Fibroblast of gingiva (primary cell): ENCODE data around the gene CDH23.

Experiments
- DNase-seq: peaks from one replicate; pipeline ENCODE4 v3.0.0-alpha.2; 2011; ENCODE audit warnings: low read depth

Gene CDH23

GRCh38 chr10:71743866-71744265, 347.1 kb downstream of the CDH23 start:
- DNase-seq, result no peak

GRCh38 chr10:71744897-71745663, 348.4 kb downstream of the CDH23 start:
- no peak for DNase-seq

- DNase-seq, result no peak
Measured at GRCh38 chr10:71745664-71746250, 349.0 kb downstream of the CDH23 start.

- no peak for DNase-seq
Measured at GRCh38 chr10:71746344-71747037, 349.8 kb downstream of the CDH23 start.

GRCh38 chr10:71747039-71747531, 350.4 kb downstream of the CDH23 start:
- DNase-seq, result no peak

- DNase-seq, result no peak
Measured at GRCh38 chr10:71747551-71748523, 351.1 kb downstream of the CDH23 start.

- no peak for DNase-seq
Measured at GRCh38 chr10:71748671-71749191, 352.0 kb downstream of the CDH23 start.

- DNase-seq, result no peak
Measured at GRCh38 chr10:71749396-71749795, 352.7 kb downstream of the CDH23 start.

- DNase-seq, result no peak
Measured at GRCh38 chr10:71750124-71750841, 353.6 kb downstream of the CDH23 start.

- DNase-seq, result no peak
Measured at GRCh38 chr10:71750986-71751385, 354.3 kb downstream of the CDH23 start.

GRCh38 chr10:71751515-71752224, 354.9 kb downstream of the CDH23 start:
- DNase-seq, result no peak

- no peak for DNase-seq
Measured at GRCh38 chr10:71752391-71753090, 355.8 kb downstream of the CDH23 start.

GRCh38 chr10:71753091-71753959, 356.6 kb downstream of the CDH23 start:
- DNase-seq, result no peak

- DNase-seq, result no peak
Measured at GRCh38 chr10:71753960-71754505, 357.3 kb downstream of the CDH23 start.

GRCh38 chr10:71754562-71754961, 357.8 kb downstream of the CDH23 start:
- DNase-seq, result no peak

GRCh38 chr10:71755179-71755879, 358.6 kb downstream of the CDH23 start:
- no peak for DNase-seq

GRCh38 chr10:71756311-71757191, 359.8 kb downstream of the CDH23 start:
- peak; percentile 32 for DNase-seq
